ENCODE results near the gene FAM168A.

- TF ChIP-seq EZH2phosphoT487 (IDR thresholded peaks at IDR 0.05; ENCODE audit: low read depth) (no peak), CTCF (IDR thresholded peaks at IDR 0.05; ENCODE audit: low read depth, low read length) (no peak)
Observed at GRCh38 chr11:73428227-73428626, 169.7 kb downstream of the FAM168A start.

Measured in OCI-LY3 (cell line).